H1 (cell line): Measurements from ENCODE around the gene RIPPLY1. TPM values are rescaled to one million over a fixed set of nuclear protein-coding genes. Genes with fewer than 3 reads are reported as not detected.

ENCODE experiments used
- CTCF ChIA-PET: fragments of 300-600 bp; sonication (Branson Sonifier 250); formaldehyde crosslinking; loops from one replicate; lab custom pipeline; 2021; ENCODE audit not compliant: partially characterized antibody; lab: Charles Lee
- POLR2A ChIA-PET: fragments of 300-600 bp; sonication (Branson Sonifier 250); formaldehyde crosslinking; loops from one replicate; lab custom pipeline; 2021; ENCODE audit warnings: inconsistent platforms; ENCODE audit not compliant: partially characterized antibody; lab: Charles Lee
- DNase-seq, 2 experiments: peaks; one replicate each; pipeline versions ENCODE4 v3.0.0 to v3.0.0-alpha.2; 2010 to 2022; ENCODE audit warnings: low spot score in 2 of 2, low read depth in 1 of 2, mixed read lengths in 1 of 2
- FAIRE-seq: peaks from 2 replicates; lab custom pipeline; 2011; peaks lifted over from hg19 to GRCh38; lab: Jason Lieb, UNC
- H2AFZ ChIP-seq: 2 replicates; pipeline ENCODE4 v1.8.1; 2012; ENCODE audit warnings: low read length, inconsistent platforms
- H2AK5ac ChIP-seq: 2 replicates; pipeline ENCODE4 v1.6.1; 2013; ENCODE audit warnings: low read depth, low read length
- H2BK120ac ChIP-seq: replicated peaks from 2 replicates; pipeline ENCODE3; 2013; ENCODE audit warnings: low read depth, low read length, inconsistent platforms
- H2BK12ac ChIP-seq: 2 replicates; pipeline ENCODE4 v1.6.1; 2013; ENCODE audit warnings: low read depth, low read length
- H2BK15ac ChIP-seq: 2 replicates; pipeline ENCODE4 v1.6.1; 2013; ENCODE audit warnings: low read length
- H2BK20ac ChIP-seq: 2 replicates; pipeline ENCODE4 v1.6.1; 2013; ENCODE audit warnings: low read length
- H2BK5ac ChIP-seq: 2 replicates; pipeline ENCODE4 v1.6.1; 2013; ENCODE audit warnings: low read depth, low read length
- H3K14ac ChIP-seq: 2 replicates; pipeline ENCODE4 v1.6.1; 2013; ENCODE audit warnings: inconsistent platforms; ENCODE audit not compliant: insufficient read length
- H3K18ac ChIP-seq: 2 replicates; pipeline ENCODE4 v1.6.1; 2013; ENCODE audit warnings: low read length; ENCODE audit errors: extremely low read depth
- H3K23ac ChIP-seq: 2 replicates; pipeline ENCODE4 v1.6.1; 2013; ENCODE audit warnings: inconsistent platforms; ENCODE audit not compliant: insufficient read length
- H3K23me2 ChIP-seq: 2 replicates; pipeline ENCODE4 v1.6.1; 2013; ENCODE audit warnings: low read depth, low read length
- H3K27ac ChIP-seq: 2 replicates; pipeline ENCODE4 v1.6.1; 2011; ENCODE audit warnings: low read depth, low read length, inconsistent platforms
- H3K27me3 ChIP-seq, 4 experiments: replicated peaks in 1 of 4; 1 replicate in 1 of 4; 2 replicates in 3 of 4; pipeline versions ENCODE4 v1.6.1 to v1.8.1; 2011 to 2013; ENCODE audit warnings: low read length in 3 of 4, mild to moderate bottlenecking in 3 of 4, inconsistent platforms in 2 of 4, mixed read lengths in 2 of 4, moderate library complexity in 1 of 4; ENCODE audit not compliant: control insufficient read depth in 3 of 4, insufficient read depth in 3 of 4; ENCODE audit errors: extremely low read depth in 1 of 4
- H3K36me3 ChIP-seq, 4 experiments: 2 replicates each; pipeline versions ENCODE4 v1.6.1 to v1.8.1; 2011 to 2013; ENCODE audit warnings: mild to moderate bottlenecking in 4 of 4, low read length in 3 of 4, moderate library complexity in 2 of 4, control low read depth in 1 of 4, inconsistent platforms in 1 of 4; ENCODE audit not compliant: insufficient read depth in 4 of 4, control insufficient read depth in 2 of 4
- H3K4ac ChIP-seq: replicated peaks from 2 replicates; pipeline ENCODE3; 2013; ENCODE audit warnings: low read length, low read depth, mixed read lengths, inconsistent platforms; ENCODE audit not compliant: insufficient read length
- H3K4me1 ChIP-seq, 4 experiments: replicated peaks in 1 of 4; 1 replicate in 1 of 4; 2 replicates in 3 of 4; pipeline versions ENCODE4 v1.6.1 to v1.8.1; 2011 to 2013; ENCODE audit warnings: low read length in 3 of 4, inconsistent platforms in 2 of 4, mixed read lengths in 1 of 4; ENCODE audit not compliant: insufficient read depth in 4 of 4, control insufficient read depth in 3 of 4
- H3K4me2 ChIP-seq, 2 experiments: 2 replicates each; pipeline versions ENCODE4 v1.6.1 to v1.8.1; 2011 to 2013; ENCODE audit warnings: low read depth in 2 of 2, low read length in 2 of 2, control low read depth in 1 of 2, inconsistent platforms in 1 of 2, mild to moderate bottlenecking in 1 of 2; ENCODE audit not compliant: insufficient read depth in 1 of 2
- H3K4me3 ChIP-seq, 4 experiments: fragments of 200-600, 300-600 bp in 1 of 4; sonication (generic), shearing (Covaris generic), sonication (Bioruptor Twin) in 1 of 4; 2 replicates each; pipeline versions ENCODE4 v1.5.1 to v1.8.1; 2011 to 2016; ENCODE audit warnings: low read length in 4 of 4, low read depth in 3 of 4, control low read depth in 2 of 4, inconsistent platforms in 2 of 4, mild to moderate bottlenecking in 2 of 4, mixed read lengths in 1 of 4, moderate library complexity in 1 of 4; ENCODE audit not compliant: insufficient read depth in 2 of 4; ENCODE audit errors: extremely low read depth in 1 of 4
- H3K56ac ChIP-seq: replicated peaks from 2 replicates; pipeline ENCODE3; 2013; ENCODE audit warnings: low read depth, mild to moderate bottlenecking, mixed read lengths, low read length, inconsistent platforms; ENCODE audit not compliant: insufficient read length
- H3K79me1 ChIP-seq: 2 replicates; pipeline ENCODE4 v1.6.1; 2013; ENCODE audit warnings: low read depth, low read length, control low read depth
- H3K79me2 ChIP-seq, 2 experiments: 2 replicates each; pipeline versions ENCODE4 v1.6.1 to v1.8.1; 2012 to 2013; ENCODE audit warnings: low read length in 2 of 2, mild to moderate bottlenecking in 2 of 2, inconsistent platforms in 1 of 2; ENCODE audit not compliant: insufficient read depth in 2 of 2, control insufficient read depth in 1 of 2
- H3K9ac ChIP-seq, 4 experiments: replicated peaks in 1 of 4; 1 replicate in 1 of 4; 2 replicates in 3 of 4; pipeline versions ENCODE4 v1.6.1 to v1.8.1; 2011 to 2013; ENCODE audit warnings: low read depth in 3 of 4, low read length in 3 of 4, control low read depth in 2 of 4, mild to moderate bottlenecking in 2 of 4, moderate library complexity in 2 of 4, inconsistent platforms in 1 of 4; ENCODE audit errors: extremely low read depth in 1 of 4
- H3K9me3 ChIP-seq, 2 experiments: 2 replicates each; pipeline versions ENCODE4 v1.6.1 to v1.8.1; 2012 to 2013; ENCODE audit warnings: mild to moderate bottlenecking in 2 of 2, moderate library complexity in 2 of 2, control low read depth in 1 of 2, inconsistent platforms in 1 of 2, low read depth in 1 of 2, low read length in 1 of 2, mixed read lengths in 1 of 2; ENCODE audit not compliant: insufficient read depth in 2 of 2
- H4K20me1 ChIP-seq, 2 experiments: replicated peaks in 1 of 2; 2 replicates each; pipeline versions ENCODE3 to v1.8.1; 2011 to 2013; ENCODE audit warnings: inconsistent platforms in 2 of 2, low read length in 2 of 2, mild to moderate bottlenecking in 1 of 2; ENCODE audit not compliant: insufficient read depth in 2 of 2, control insufficient read depth in 1 of 2
- H4K5ac ChIP-seq: 2 replicates; pipeline ENCODE4 v1.6.1; 2013; ENCODE audit warnings: low read length, low read depth, mixed read lengths, inconsistent platforms; ENCODE audit not compliant: insufficient read length
- H4K8ac ChIP-seq: 2 replicates; pipeline ENCODE4 v1.8.0; 2013; ENCODE audit warnings: mild to moderate bottlenecking, moderate library complexity, low read length, inconsistent platforms; ENCODE audit not compliant: insufficient read depth; ENCODE audit errors: extremely low read depth
- H4K91ac ChIP-seq: replicated peaks from 2 replicates; pipeline ENCODE3; 2013; ENCODE audit warnings: low read length, mixed read lengths, inconsistent platforms; ENCODE audit not compliant: insufficient read length
- CEBPB ChIP-seq: IDR thresholded peaks from 2 replicates; pipeline ENCODE4 v1.6.1; 2012; ENCODE audit warnings: low read depth, low read length
- RAD21 ChIP-seq, 2 experiments: IDR thresholded peaks in 1 of 2; conservative IDR thresholded peaks in 1 of 2; 2 replicates each; pipeline ENCODE4 v1.6.1; 2011; ENCODE audit warnings: low read depth in 2 of 2, low read length in 2 of 2, improper control_type of control experiment in 1 of 2, inconsistent platforms in 1 of 2, mild to moderate bottlenecking in 1 of 2, moderate library complexity in 1 of 2
- WGBS, 2 experiments: shearing (Covaris generic) in 1 of 2; methylation state at CpG; one replicate each; pipeline versions ENCODE4 v1.1.6 to v1.1.7; 2013 to 2015; ENCODE audit warnings: low lambda C conversion rate in 2 of 2, mixed read lengths in 2 of 2, inconsistent platforms in 1 of 2, low coverage in 1 of 2, missing lambda C conversion rate in 1 of 2; ENCODE audit not compliant: insufficient replicate concordance in 2 of 2, insufficient coverage in 1 of 2, insufficient read length in 1 of 2; ENCODE audit errors: extremely low coverage in 1 of 2, missing lambda C conversion rate in 1 of 2; 5-methylcytosine and 5-hydroxymethylcytosine counted together
- polyA plus RNA-seq, 7 experiments: library from polyadenylated mRNA; depleted of rRNA in 3 of 7; stranded (reverse) in 5 of 7; unstranded in 2 of 7; fragments of >200 nt in 5 of 7; fragments of 200-250 nt in 2 of 7; gene quantifications; 1 replicate in 5 of 7; 2 replicates in 1 of 7; 4 replicates in 1 of 7; pipeline versions ENCODE4 v1.2.1 to v1.2.3, GENCODE V29; 2011 to 2013; ENCODE audit warnings: missing spikeins in 2 of 7, mixed read lengths in 2 of 7
- total RNA-seq: library from RNA; stranded (reverse); fragmentation: NEBNext Ultra II Directional; extraction: Animal tissue kit (Norgen Biotek cat#: 25700); gene quantifications from 2 replicates; pipeline ENCODE4 v1.2.1, GENCODE V29; 2021
- TF ChIP-seq, protein P1 (sequence below), 3 experiments: IDR thresholded peaks; 1 replicate in 2 of 3; 2 replicates in 1 of 3; pipeline versions ENCODE4 v1.5.1 to v1.6.1; 2011; ENCODE audit warnings: low read length in 3 of 3, mild to moderate bottlenecking in 3 of 3, inconsistent platforms in 2 of 3, low read depth in 1 of 3, moderate library complexity in 1 of 3; ENCODE audit not compliant: insufficient read depth in 1 of 3; ENCODE audit errors: control extremely low read depth in 1 of 3

Gene RIPPLY1
- total and polyA plus RNA-seq, 2 of the 8 experiments (the other 6 are each of a cell fraction or from before 2014, with no cell fraction given) = not detected

- H3K14ac ChIP-seq = no peak overlapping the region
- TF ChIP-seq, protein P1, sequence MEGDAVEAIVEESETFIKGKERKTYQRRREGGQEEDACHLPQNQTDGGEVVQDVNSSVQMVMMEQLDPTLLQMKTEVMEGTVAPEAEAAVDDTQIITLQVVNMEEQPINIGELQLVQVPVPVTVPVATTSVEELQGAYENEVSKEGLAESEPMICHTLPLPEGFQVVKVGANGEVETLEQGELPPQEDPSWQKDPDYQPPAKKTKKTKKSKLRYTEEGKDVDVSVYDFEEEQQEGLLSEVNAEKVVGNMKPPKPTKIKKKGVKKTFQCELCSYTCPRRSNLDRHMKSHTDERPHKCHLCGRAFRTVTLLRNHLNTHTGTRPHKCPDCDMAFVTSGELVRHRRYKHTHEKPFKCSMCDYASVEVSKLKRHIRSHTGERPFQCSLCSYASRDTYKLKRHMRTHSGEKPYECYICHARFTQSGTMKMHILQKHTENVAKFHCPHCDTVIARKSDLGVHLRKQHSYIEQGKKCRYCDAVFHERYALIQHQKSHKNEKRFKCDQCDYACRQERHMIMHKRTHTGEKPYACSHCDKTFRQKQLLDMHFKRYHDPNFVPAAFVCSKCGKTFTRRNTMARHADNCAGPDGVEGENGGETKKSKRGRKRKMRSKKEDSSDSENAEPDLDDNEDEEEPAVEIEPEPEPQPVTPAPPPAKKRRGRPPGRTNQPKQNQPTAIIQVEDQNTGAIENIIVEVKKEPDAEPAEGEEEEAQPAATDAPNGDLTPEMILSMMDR (IDR thresholded peaks at IDR 0.05; ENCODE audit: control extremely low read depth in 1 of 3, insufficient read depth in 1 of 3, low read depth in 1 of 3, low read length in 3 of 3) = peak in 1 of 3 experiments; percentile 40; a peak in 2 of 4 replicates
- peak in 1 of 2 experiments; percentile 32; a peak in 2 of 4 replicates for TF ChIP-seq RAD21 (IDR thresholded peaks at IDR 0.05 in 1 of 2, conservative IDR thresholded peaks at IDR 0.05 in 1 of 2; ENCODE audit: low read depth in 2 of 2, low read length in 2 of 2)
- no peak for TF ChIP-seq CEBPB
- H3K9ac ChIP-seq = no peak overlapping the region
- H4K5ac ChIP-seq = no peak overlapping the region
- H3K4me3 ChIP-seq = no peak overlapping the region
- H3K4me1 ChIP-seq = no peaks in the 10 kb centered on the region
- H2BK120ac ChIP-seq = no peak overlapping the region
- H3K18ac ChIP-seq = no peak overlapping the region
- no peaks in the 10 kb centered on the region for H3K23me2 ChIP-seq
- H3K4me2 ChIP-seq = no peak overlapping the region
- POLR2A ChIA-PET = no interaction called here
- DNase-seq (no peak), FAIRE-seq (peak; percentile 28)
- no peak overlapping the region for H3K56ac ChIP-seq
- H3K79me2 ChIP-seq = no peaks in the 10 kb centered on the region
- H3K9me3 ChIP-seq = no peaks in the 10 kb centered on the region
- whole genome bisulfite sequencing, 2 experiments = 57% methylated on average over 2 of the region's 2 CpGs; no CpG with 5 or more reads in 1 of the 2 experiments
- H2BK5ac ChIP-seq = no peak overlapping the region
- no peak overlapping the region for H2BK20ac ChIP-seq
- H2BK12ac ChIP-seq = no peak overlapping the region
- no peaks in the 10 kb centered on the region for H3K79me1 ChIP-seq
- no peak overlapping the region for H2AK5ac ChIP-seq
- no peaks in the 10 kb centered on the region for H3K36me3 ChIP-seq
- H3K27ac ChIP-seq = no peak overlapping the region
- H4K20me1 ChIP-seq = no peaks in the 10 kb centered on the region
- no peak overlapping the region for H3K4ac ChIP-seq
- no peak overlapping the region for H4K91ac ChIP-seq
- no peak overlapping the region for H2AFZ ChIP-seq
- H3K23ac ChIP-seq = no peak overlapping the region
- H3K27me3 ChIP-seq = no peaks in the 10 kb centered on the region
- CTCF ChIA-PET = interaction anchor here (0.8 to 4.2 kb wide), 7 partner anchors 10 to 194 kb away, joined by 3 to 19 read pairs (median 4); no protein-coding TSS in a partner anchor
- H2BK15ac ChIP-seq = no peak overlapping the region
- H4K8ac ChIP-seq = no peak overlapping the region
Observed at GRCh38 chrX:106874075-106874474, 29.1 kb downstream of the RIPPLY1 start.
